A549 (cell line): ENCODE measurements around the gene CYP4F8.

Experiments used
- BCL3 ChIP-seq: fragments of >200 bp; sonication (Bioruptor Twin); formaldehyde crosslinking; IDR thresholded peaks from 3 replicates; pipeline ENCODE4 v1.6.1; 2016
- CEBPB ChIP-seq, 2 experiments: fragments of >200 bp in 1 of 2; sonication (Bioruptor Twin) in 1 of 2; formaldehyde crosslinking in 1 of 2; IDR thresholded peaks; 2 replicates each; pipeline ENCODE4 v1.6.1; 2012 to 2016
- JUN ChIP-seq, 2 experiments: fragments of >200 bp; sonication (Bioruptor Twin); formaldehyde crosslinking; IDR thresholded peaks; 2 replicates in 1 of 2; 3 replicates in 1 of 2; pipeline ENCODE4 v1.6.1; 2016 to 2017
- MAX ChIP-seq: IDR thresholded peaks from 2 replicates; pipeline ENCODE4 v1.6.1; 2012
- POLR2A ChIP-seq: IDR thresholded peaks from 2 replicates; pipeline ENCODE4 v1.6.1; 2012; ENCODE audit warnings: mild to moderate bottlenecking, low read length
- RAD21 ChIP-seq, 2 experiments: fragments of >200 bp in 1 of 2; sonication (Bioruptor Twin) in 1 of 2; formaldehyde crosslinking in 1 of 2; IDR thresholded peaks in 1 of 2; conservative IDR thresholded peaks in 1 of 2; 2 replicates in 1 of 2; 3 replicates in 1 of 2; pipeline ENCODE4 v1.6.1; 2012 to 2018; ENCODE audit warnings: inconsistent platforms in 1 of 2
- RNF2 ChIP-seq: fragments of 200-600 bp; sonication (generic); IDR thresholded peaks from 2 replicates; pipeline ENCODE4 v1.6.1; 2016; ENCODE audit warnings: low read depth, mild to moderate bottlenecking, antibody characterized with exemption, moderate library complexity, borderline replicate concordance
- SMC3 ChIP-seq: fragments of >200 bp; sonication (Bioruptor Twin); formaldehyde crosslinking; IDR thresholded peaks from 3 replicates; pipeline ENCODE4 v1.6.1; 2018; ENCODE audit warnings: inconsistent platforms
- ZNF302 ChIP-seq: fragments of 250-450 bp; sonication (Bioruptor Pico); IDR thresholded peaks from 2 replicates; pipeline ENCODE4 v1.9.0; 2021; ENCODE audit warnings: inconsistent platforms, mild to moderate bottlenecking, moderate library complexity
- TF ChIP-seq, protein P1 (sequence below): fragments of >200 bp; sonication (Bioruptor Twin); formaldehyde crosslinking; IDR thresholded peaks from 3 replicates; pipeline ENCODE4 v1.5.1; 2016
- TF ChIP-seq, protein P2 (sequence below): fragments of 250-450 bp; sonication (Bioruptor Pico); IDR thresholded peaks from 2 replicates; pipeline ENCODE4 v1.5.0; 2021; ENCODE audit warnings: mild to moderate bottlenecking, moderate library complexity, borderline replicate concordance

DNA sequence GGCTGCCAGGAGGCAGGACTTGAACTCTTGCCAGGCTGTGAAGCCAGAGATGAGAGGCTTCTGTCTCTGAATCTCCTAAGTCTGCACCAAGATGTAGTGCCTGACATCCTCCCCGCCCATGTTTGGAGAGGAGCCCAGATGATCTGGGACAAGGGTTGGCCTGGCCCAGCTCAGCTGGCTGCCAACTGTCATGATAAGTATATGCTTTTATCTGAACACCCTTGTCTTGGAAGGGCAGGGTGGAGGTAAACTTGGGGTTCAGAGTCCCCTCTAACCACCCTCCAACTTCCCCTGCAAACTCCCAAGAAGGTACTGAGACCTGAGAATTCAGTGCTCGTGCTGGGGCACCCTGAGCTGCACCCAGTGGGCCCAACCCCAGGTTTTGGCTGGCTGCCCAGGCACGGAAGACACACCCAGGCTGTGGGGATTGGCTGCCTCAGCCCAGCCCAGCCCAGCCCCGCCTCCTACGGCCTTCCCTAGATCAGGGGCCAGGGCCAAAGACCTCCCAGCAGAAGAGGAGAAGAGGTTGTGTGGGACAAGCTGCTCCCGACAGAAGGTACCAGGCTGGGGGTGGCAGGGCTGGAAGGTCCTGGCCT is 57.7 kb downstream of the CYP4F8 start, which contains the start of gene CYP4F12:
- TF ChIP-seq MAX: no peak
- no peak for TF ChIP-seq SMC3
- TF ChIP-seq, protein P1, sequence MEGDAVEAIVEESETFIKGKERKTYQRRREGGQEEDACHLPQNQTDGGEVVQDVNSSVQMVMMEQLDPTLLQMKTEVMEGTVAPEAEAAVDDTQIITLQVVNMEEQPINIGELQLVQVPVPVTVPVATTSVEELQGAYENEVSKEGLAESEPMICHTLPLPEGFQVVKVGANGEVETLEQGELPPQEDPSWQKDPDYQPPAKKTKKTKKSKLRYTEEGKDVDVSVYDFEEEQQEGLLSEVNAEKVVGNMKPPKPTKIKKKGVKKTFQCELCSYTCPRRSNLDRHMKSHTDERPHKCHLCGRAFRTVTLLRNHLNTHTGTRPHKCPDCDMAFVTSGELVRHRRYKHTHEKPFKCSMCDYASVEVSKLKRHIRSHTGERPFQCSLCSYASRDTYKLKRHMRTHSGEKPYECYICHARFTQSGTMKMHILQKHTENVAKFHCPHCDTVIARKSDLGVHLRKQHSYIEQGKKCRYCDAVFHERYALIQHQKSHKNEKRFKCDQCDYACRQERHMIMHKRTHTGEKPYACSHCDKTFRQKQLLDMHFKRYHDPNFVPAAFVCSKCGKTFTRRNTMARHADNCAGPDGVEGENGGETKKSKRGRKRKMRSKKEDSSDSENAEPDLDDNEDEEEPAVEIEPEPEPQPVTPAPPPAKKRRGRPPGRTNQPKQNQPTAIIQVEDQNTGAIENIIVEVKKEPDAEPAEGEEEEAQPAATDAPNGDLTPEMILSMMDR: no peak
- TF ChIP-seq CEBPB (IDR thresholded peaks at IDR 0.05): no peak
- TF ChIP-seq RAD21 (conservative IDR thresholded peaks at IDR 0.05 in 1 of 2, IDR thresholded peaks at IDR 0.05 in 1 of 2): no peak
- TF ChIP-seq JUN (IDR thresholded peaks at IDR 0.05): no peak
- TF ChIP-seq, protein P2, sequence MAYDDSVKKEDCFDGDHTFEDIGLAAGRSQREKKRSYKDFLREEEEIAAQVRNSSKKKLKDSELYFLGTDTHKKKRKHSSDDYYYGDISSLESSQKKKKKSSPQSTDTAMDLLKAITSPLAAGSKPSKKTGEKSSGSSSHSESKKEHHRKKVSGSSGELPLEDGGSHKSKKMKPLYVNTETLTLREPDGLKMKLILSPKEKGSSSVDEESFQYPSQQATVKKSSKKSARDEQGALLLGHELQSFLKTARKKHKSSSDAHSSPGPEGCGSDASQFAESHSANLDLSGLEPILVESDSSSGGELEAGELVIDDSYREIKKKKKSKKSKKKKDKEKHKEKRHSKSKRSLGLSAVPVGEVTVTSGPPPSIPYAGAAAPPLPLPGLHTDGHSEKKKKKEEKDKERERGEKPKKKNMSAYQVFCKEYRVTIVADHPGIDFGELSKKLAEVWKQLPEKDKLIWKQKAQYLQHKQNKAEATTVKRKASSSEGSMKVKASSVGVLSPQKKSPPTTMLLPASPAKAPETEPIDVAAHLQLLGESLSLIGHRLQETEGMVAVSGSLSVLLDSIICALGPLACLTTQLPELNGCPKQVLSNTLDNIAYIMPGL (CRISPR knock-in tag): no peak
- no peak for TF ChIP-seq POLR2A
- no peak for TF ChIP-seq ZNF302 (CRISPR knock-in tag)
- no peak for TF ChIP-seq BCL3
- TF ChIP-seq RNF2: no peak
